GM19372 (cell line): ENCODE data around the gene PSMA3.
A peak's percentile ranks its signal among the peaks of the same experiment; 100 is the strongest.

ENCODE experiments used
- ATAC-seq: cut with Tn5 transposase; IDR thresholded peaks from one replicate; pipeline ENCODE4 v1.9.1; 2021; ENCODE audit warnings: mild to moderate bottlenecking, low read depth, moderate library complexity; ENCODE audit not compliant: unreplicated experiment

PSMA3 gene

DNA sequence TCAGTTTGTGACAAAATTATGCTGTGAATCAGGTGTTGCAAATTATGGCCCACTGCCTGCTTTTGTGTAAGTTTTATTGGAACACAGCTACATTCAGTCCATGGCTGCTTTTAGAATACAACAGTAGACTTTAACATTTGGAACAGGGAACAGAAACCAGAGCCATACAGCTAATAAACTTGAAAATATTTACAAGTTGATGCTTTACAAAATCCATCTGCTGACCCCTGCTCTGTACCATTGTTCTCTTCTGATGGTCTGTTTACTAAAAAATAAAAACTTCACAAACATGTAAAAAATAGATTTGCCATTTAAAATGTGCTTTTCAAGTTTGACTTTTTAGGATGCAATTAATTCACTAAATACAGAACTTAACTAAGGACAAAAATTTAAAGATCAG, 20.8 kb downstream of the PSMA3 start:
- ATAC-seq = no peak

- no peak for ATAC-seq
These were observed 26.0 kb downstream of the PSMA3 start for GRCh38 chr14:58270628-58271027.

- no peak for ATAC-seq
These were observed 28.1 kb downstream of the PSMA3 start for GRCh38 chr14:58272588-58273372.

DNA sequence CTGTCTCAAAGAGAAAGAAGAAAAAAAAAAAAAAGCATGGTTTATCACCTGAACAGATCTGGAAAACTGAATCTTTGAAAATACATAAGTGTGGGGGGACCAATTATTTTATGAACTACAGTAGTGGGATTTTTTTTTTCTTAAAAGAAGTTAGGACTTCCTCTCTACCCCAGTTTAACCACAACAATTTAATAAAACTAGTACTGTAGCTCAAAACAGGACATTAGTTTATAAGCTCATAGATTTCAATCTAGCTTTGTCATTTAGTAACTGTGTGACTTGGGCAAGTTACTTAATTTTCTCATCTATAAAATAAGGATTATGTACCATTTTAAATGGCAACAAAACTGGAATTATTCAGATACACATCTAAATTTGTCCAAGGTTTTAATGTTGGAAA, 30.2 kb downstream of the PSMA3 start:
- no peak for ATAC-seq

- ATAC-seq = no peak
These were observed 31.0 kb downstream of the PSMA3 start for GRCh38 chr14:58275527-58276190.

DNA sequence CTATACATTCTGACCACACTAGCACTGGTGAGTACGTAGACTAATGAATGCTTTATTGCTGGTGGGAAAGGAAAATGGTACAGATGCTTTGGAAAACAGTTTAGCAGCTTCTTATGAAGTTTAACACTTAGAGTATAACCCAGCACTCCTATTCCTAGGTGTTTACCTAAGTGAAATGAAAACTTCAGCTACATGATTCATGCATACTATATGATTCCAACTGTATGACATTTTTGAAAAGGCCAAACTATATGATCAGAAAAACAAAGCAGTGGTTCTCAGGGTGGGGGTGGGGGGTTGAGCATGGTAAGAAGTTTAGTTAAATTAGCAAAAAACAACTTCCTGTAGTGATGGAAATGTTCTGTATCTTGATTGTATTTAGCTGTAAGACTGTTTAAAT, 31.6 kb downstream of the PSMA3 start:
- no peak for ATAC-seq

- no peak for ATAC-seq
These were observed 33.5 kb downstream of the PSMA3 start for GRCh38 chr14:58278177-58278576.

- no peak for ATAC-seq
These were observed 36.5 kb downstream of the PSMA3 start for GRCh38 chr14:58280954-58281787.

DNA sequence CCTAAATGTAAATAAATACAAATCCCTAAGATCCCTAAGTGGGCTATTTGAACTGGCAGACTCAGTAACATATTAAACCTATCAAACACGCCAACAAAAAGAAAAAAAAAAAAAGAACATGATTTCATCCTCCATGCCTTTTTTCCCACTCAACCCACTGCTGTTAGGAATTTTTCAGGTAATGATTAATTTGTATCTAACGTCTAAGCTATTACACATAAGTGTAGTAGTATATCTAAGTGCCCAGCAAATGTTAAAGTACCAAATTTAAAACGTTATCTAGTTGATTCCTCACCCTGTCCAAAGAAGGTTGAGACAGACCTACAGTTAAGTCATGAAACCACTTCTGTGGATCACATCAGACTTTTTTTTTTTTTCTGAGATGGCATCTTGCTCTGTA, 37.3 kb downstream of the PSMA3 start:
- ATAC-seq = no peak

DNA sequence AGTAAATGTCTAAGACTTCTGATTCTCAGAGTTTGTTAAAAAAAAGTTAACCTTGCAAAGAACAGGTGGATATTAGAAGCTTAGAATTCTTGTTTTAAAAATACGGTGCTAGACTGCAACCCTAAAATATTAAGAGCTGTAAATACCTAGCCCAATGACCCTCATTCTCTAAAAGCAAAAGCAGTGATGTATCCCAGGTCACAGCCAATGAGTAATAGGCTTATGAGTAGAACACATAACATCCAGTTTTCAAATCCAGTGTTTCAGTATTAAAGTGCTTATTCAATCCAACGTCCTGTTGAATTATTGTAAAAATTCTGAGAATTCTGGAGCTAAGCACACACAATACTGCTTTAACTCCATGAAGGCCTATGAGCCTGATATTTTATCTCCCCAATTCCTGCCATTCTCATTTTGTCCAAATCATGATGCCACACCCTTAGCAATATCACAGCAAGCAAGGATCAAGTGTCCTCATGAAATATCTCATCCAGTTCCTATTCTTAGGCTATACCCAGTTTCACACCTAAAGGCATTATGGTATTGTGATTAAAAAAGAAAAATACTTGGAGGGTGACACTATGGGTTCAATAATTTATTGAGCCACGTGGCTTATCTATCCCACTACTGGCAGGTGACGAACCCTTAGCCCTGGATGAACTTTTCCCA, 38.4 kb downstream of the PSMA3 start:
- ATAC-seq = no peak

DNA sequence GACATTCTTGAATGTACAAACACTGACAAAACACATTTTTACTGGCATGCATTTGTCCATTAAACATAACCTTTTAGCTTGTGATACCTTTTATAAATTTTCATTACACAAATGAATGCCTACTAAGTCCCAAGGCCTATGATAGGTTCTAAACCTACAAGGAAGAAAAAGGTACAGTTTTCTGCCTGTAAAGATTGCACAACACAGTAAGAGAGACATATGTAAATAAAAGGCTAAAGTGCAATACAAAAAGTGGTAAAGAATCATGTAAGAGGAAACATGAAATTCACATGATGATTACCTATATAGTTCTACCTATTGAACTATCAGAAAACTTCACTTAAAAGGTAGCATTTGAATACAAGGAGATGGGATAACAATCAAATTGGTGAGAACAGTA, 39.1 kb downstream of the PSMA3 start:
- ATAC-seq = no peak

DNA sequence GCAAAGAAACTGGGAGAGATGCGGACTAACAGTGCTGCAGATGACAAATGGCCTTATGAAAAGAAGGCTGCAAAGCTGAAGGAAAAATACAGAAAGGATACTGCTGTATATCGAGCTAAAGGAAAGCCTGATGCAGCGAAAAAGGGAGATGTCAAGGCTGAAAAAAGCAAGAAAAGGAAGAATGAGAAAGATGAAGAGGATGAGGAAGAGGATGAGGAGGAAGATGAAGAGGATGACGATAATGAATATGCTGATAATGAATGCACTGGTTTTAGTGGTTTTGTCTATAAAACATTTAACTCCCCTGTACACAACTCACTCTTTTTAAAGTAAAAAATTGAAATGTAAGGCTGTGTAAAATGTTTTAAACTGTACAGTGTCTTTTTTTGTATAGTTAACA, 40.5 kb downstream of the PSMA3 start:
- ATAC-seq = no peak

DNA sequence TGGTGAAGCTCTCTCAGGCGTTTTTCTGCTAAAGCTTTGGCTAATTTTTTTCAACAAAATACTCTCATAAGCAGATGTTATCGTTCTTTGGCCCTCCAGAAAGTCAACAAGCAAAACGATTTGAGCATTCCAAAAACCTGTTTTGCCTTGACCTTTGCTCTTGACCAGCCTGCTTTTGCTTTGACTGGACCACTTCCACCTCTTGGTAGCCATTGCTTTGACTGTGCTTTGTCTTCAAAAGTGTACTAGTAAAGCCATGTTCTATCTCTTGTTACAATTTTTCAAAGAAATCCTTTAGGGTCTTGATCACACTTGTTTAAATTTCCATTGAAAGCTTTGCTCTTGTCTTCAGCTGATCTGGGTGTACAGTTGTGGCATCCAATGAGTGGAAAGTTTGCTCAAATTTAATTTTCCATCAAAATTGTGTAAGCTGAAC, 43.0 kb downstream of the PSMA3 start:
- no peak for ATAC-seq

GRCh38 chr14:58288106-58288792, 43.6 kb downstream of the PSMA3 start:
- no peak for ATAC-seq

GRCh38 chr14:58291646-58292045, 47.0 kb downstream of the PSMA3 start:
- ATAC-seq = no peak

DNA sequence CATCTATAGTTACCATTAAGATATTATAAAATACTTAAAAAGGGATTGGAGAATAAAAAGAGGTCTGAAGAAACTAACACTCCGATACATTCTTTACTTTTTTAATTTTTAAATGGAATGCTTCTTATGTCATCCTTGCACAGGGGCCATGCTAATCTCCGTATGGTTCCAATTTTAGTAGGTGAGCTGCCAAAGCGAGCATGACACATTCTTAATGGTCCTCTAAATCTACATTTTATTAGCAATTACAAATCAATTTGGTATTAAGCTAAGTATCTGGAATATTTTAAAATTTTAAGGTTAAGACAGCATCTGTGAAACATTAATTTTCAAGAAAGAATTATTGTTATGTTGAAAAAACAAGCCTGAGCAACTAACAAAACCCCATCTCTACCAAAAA, 47.5 kb downstream of the PSMA3 start:
- ATAC-seq = no peak

DNA sequence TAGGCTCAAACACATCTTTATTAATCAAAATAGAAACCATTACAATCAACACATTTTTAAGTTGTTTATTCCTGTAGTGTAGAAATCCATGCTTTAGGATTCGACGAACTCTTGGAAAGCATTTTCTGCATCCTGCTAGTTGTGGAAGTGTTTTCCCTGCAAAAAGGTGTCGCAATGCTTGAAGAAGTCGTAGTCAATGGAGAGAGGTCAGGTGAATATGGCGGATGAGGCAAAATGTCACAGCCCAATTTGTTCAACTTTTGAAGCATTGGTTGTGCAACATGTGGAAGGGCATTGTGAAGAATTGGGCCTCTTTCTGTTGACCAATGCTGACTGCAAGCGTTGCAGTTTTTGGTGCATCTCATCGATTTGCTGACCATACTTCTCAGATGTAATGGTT, 49.6 kb downstream of the PSMA3 start:
- no peak for ATAC-seq

DNA sequence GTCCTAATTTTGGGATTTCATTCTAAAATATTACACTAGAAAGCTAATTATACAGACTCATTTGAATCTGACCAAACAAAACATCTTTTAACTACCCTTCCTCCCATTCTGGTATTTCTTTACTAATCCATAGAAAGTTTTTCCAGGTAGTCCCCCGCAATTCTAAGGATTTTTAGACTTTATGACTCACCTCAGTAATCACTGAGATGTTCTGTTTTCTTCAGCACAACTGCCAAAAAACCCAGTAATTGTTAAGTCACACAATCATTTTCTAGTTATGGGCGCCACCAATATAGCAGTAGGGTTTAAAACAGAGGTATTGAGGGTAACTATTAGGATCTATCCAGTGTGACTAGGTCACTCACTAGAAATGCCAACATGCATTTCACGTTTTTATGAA, 52.1 kb downstream of the PSMA3 start:
- ATAC-seq = no peak

- ATAC-seq = no peak
These were observed 52.7 kb downstream of the PSMA3 start for GRCh38 chr14:58297412-58297761.

DNA sequence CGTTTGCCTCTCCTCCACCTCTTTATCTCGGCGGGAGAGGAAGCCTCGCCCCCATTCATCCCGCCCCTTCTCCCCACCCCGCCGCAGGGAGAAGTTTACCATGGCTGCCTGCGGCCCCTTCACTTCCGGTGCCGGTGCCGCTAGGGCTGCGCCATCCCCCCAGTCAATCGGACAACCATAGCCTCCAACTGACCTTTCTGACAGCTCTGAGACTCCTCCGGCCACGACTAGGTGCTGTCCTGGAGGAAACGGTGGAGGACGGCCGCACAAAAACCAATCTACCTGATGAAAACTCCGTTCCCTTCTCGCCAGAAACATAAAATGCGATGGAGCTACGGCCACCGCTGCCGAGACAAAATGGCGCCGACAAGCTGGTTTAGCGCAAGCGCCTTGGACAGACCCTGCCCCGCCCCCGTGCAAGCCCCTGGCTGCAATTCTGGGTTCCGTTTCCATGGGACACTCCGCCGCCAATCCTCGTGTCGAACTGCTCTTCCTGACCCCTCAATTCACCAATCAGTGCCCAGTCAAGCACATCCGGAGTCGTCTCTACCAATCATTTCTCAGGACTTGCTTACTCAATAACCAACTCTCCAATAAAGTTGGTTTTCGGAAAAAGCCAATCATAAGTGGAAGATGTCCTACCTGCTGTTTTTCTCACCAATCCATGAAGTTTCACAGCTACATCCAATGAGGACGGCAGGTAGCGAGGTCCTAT, 53.3 kb downstream of the PSMA3 start:
- peak; percentile 76 for ATAC-seq
